K562 (cell line): ENCODE data around the gene ATF4. TPM values are rescaled to one million over a fixed set of nuclear protein-coding genes. Genes with fewer than 3 reads are reported as not detected.

Experiments
- ATAC-seq: fragments of 200-7000 bp; cut with Tn5 transposase; 3 replicates; pipeline ENCODE4 v1.9.1; 2020; ENCODE audit warnings: moderate library complexity
- BruUV-seq: library from RNA; stranded (reverse); fragments of 400-500 nt; replicated peaks from 2 replicates; lab custom pipeline; 2021; lab: Mats Ljungman, UMichigan
- CTCF ChIA-PET: fragments of 300-600 bp; formaldehyde crosslinking; extraction: SDS; loops from one replicate; lab custom pipeline; 2021; ENCODE audit warnings: low intra/inter-chr PET ratio; lab: Yijun Ruan, JAX
- POLR2A ChIA-PET: fragments of 300-600, 350-650 bp; sonication (Branson Sonifier 250); formaldehyde crosslinking; extraction: SDS; loops from one replicate; lab custom pipeline; 2021; ENCODE audit warnings: antibody characterized with exemption, inconsistent platforms; lab: Yijun Ruan, JAX
- DNase-seq, 4 experiments: peaks; one replicate each; pipeline versions ENCODE4 v3.0.0 to v3.0.0-alpha.2; 2011 to 2018; ENCODE audit warnings: low spot score in 3 of 4, mixed read lengths in 3 of 4; ENCODE audit errors: extremely low read depth in 1 of 4
- FAIRE-seq: peaks from 2 replicates; lab custom pipeline; 2011; peaks lifted over from hg19 to GRCh38; lab: Jason Lieb, UNC
- H2AFZ ChIP-seq: 2 replicates; pipeline ENCODE4 v1.6.0; 2011; ENCODE audit warnings: low read depth, low read length, control low read depth, inconsistent platforms
- H3K27ac ChIP-seq: fragments of 200-600 bp; 3 replicates; pipeline ENCODE4 v1.8.0; 2011; ENCODE audit warnings: low read depth, mild to moderate bottlenecking, control low read depth, inconsistent platforms, low read length, moderate library complexity, mixed read lengths; ENCODE audit errors: extremely low read depth
- H3K27me3 ChIP-seq, 2 experiments: fragments of 300-600 bp in 1 of 2; 2 replicates in 1 of 2; 3 replicates in 1 of 2; pipeline versions ENCODE4 v1.6.0 to v1.8.0; 2011; ENCODE audit warnings: inconsistent platforms in 2 of 2, low read length in 2 of 2, mild to moderate bottlenecking in 1 of 2, mixed read lengths in 1 of 2, moderate library complexity in 1 of 2; ENCODE audit not compliant: control insufficient read depth in 2 of 2, insufficient read depth in 2 of 2
- H3K36me3 ChIP-seq: fragments of 300-600 bp; 3 replicates; pipeline ENCODE4 v1.8.0; 2011; ENCODE audit warnings: mild to moderate bottlenecking, low read length, inconsistent platforms; ENCODE audit not compliant: control insufficient read depth, insufficient read depth
- H3K4me1 ChIP-seq, 2 experiments: fragments of 200-600 bp in 1 of 2; replicated peaks in 1 of 2; 2 replicates in 1 of 2; 3 replicates in 1 of 2; pipeline versions ENCODE4 v1.5.1 to v1.8.0; 2011; ENCODE audit warnings: inconsistent platforms in 2 of 2, low read length in 2 of 2, mild to moderate bottlenecking in 1 of 2, mixed read lengths in 1 of 2, moderate library complexity in 1 of 2; ENCODE audit not compliant: control insufficient read depth in 2 of 2, insufficient read depth in 2 of 2
- H3K4me2 ChIP-seq: 2 replicates; pipeline ENCODE4 v1.6.1; 2011; ENCODE audit warnings: low read length, control low read depth, inconsistent platforms, mixed read lengths; ENCODE audit not compliant: insufficient read depth
- H3K4me3 ChIP-seq: fragments of 200-600 bp; sonication (generic), shearing (Covaris generic); 2 replicates; pipeline ENCODE4 v1.5.1; 2016; ENCODE audit warnings: control low read depth, inconsistent platforms
- H3K79me2 ChIP-seq: fragments of 200-600 bp; 3 replicates; pipeline ENCODE4 v1.8.0; 2011; ENCODE audit warnings: low read length, inconsistent platforms; ENCODE audit not compliant: control insufficient read depth, insufficient read depth
- H3K9ac ChIP-seq, 2 experiments: 2 replicates each; pipeline versions ENCODE4 v1.6.0 to v1.6.1; 2011; ENCODE audit warnings: low read depth in 2 of 2, low read length in 2 of 2, control low read depth in 1 of 2, inconsistent platforms in 1 of 2, mild to moderate bottlenecking in 1 of 2, mixed read lengths in 1 of 2; ENCODE audit not compliant: insufficient read depth in 1 of 2
- H3K9me1 ChIP-seq: one replicate; pipeline ENCODE4 v1.6.0; 2011; ENCODE audit warnings: inconsistent platforms, mild to moderate bottlenecking, low read length, moderate library complexity; ENCODE audit not compliant: control insufficient read depth, insufficient read depth
- H3K9me3 ChIP-seq: replicated peaks from 2 replicates; pipeline ENCODE4 v1.5.1; 2011; ENCODE audit warnings: low read depth, low read length, inconsistent platforms; ENCODE audit not compliant: control insufficient read depth, insufficient read depth
- H4K20me1 ChIP-seq: replicated peaks from 2 replicates; pipeline ENCODE4 v1.6.1; 2011; ENCODE audit warnings: low read length, inconsistent platforms, mixed read lengths; ENCODE audit not compliant: control insufficient read depth, insufficient read depth
- ARNT ChIP-seq, 2 experiments: fragments of 450-650 bp; IDR thresholded peaks; 2 replicates each; pipeline ENCODE4 v1.6.1; 2016; ENCODE audit warnings: mild to moderate bottlenecking in 1 of 2
- CBX5 ChIP-seq: IDR thresholded peaks from 2 replicates; pipeline ENCODE4 v1.6.1; 2014; ENCODE audit warnings: low read depth, borderline replicate concordance
- CEBPB ChIP-seq: fragments of 450-650 bp; IDR thresholded peaks from 2 replicates; pipeline ENCODE4 v1.6.1; 2016; ENCODE audit warnings: missing genetic modification characterization, missing compliant biosample characterization
- ETV5 ChIP-seq: sonication (generic); formaldehyde crosslinking; IDR thresholded peaks from 2 replicates; pipeline ENCODE4 v1.4.0; 2020; ENCODE audit warnings: low read depth, mild to moderate bottlenecking, missing genetic modification reagents
- THRAP3 ChIP-seq: fragments of 450-650 bp; IDR thresholded peaks from 2 replicates; pipeline ENCODE4 v1.6.1; 2016; ENCODE audit warnings: mild to moderate bottlenecking, inconsistent platforms, borderline replicate concordance
- ZC3H11A ChIP-seq: IDR thresholded peaks from 2 replicates; pipeline ENCODE4 v1.6.1; 2012; ENCODE audit warnings: low read depth, low read length, improper control_type of control experiment
- ZNF232 ChIP-seq: sonication (generic); formaldehyde crosslinking; IDR thresholded peaks from 2 replicates; pipeline ENCODE4 v1.8.0; 2022; ENCODE audit warnings: mild to moderate bottlenecking, missing genetic modification reagents
- WGBS: fragments of 100-300 bp; shearing (Covaris generic); methylation state at CpG from one replicate; pipeline ENCODE4 v1.1.6; 2016; ENCODE audit warnings: low coverage, mixed read lengths; ENCODE audit not compliant: insufficient coverage; ENCODE audit errors: missing lambda C conversion rate; 5-methylcytosine and 5-hydroxymethylcytosine counted together
- in situ Hi-C: fragments of 300-500 bp; cut with MboI; formaldehyde crosslinking; loops from 4 replicates; pipeline ENCODE4 v1.15.0; 2018; ENCODE audit warnings: inconsistent platforms, mixed read lengths
- intact Hi-C: fragments of 100-400 bp; cut with micrococcal nuclease; formaldehyde crosslinking; loops from 2 replicates; pipeline ENCODE4 v1.14.2; 2022
- polyA plus RNA-seq, 8 experiments: library from polyadenylated mRNA; depleted of rRNA in 4 of 8; stranded (reverse) in 5 of 8; unstranded in 3 of 8; fragments of >200 nt; fragmentation: Nextera tagmentation in 2 of 8; fragmentation: Illumina TruSeq in 1 of 8; extraction: Ambion mirVana in 2 of 8; extraction: Trizol in 1 of 8; gene quantifications; 2 replicates each; pipeline versions ENCODE4 v1.2.1 to v1.2.3, GENCODE V29; 2011 to 2014; ENCODE audit warnings: inconsistent platforms in 1 of 8, missing spikeins in 1 of 8
- total RNA-seq, 7 experiments: library from RNA; depleted of rRNA in 6 of 7; stranded (reverse); fragments of >200 nt in 6 of 7; fragmentation: Illumina TruSeq in 2 of 7; extraction: Trizol in 2 of 7; gene quantifications; 2 replicates each; pipeline versions ENCODE4 v1.2.1 to v1.2.3, GENCODE V29; 2011 to 2021; ENCODE audit warnings: low replicate concordance in 1 of 7

Gene ATF4
- total and polyA plus RNA-seq, 9 of the 15 experiments (the other 6 are each of a cell fraction or from before 2014, with no cell fraction given): 93.1 to 723 (median 355) TPM

GRCh38 chr22:39481054-39481453, 39.3 kb upstream of the ATF4 start (continued):
- TF ChIP-seq ZNF232: no peak

GRCh38 chr22:39481595-39481994, 38.8 kb upstream of the ATF4 start:
- CTCF ChIA-PET: no interaction called here
- in situ Hi-C loops: no loop called here

GRCh38 chr22:39482768-39483167, 37.6 kb upstream of the ATF4 start:
- DNase-seq: no peak
- ATAC-seq: no peak
- no peaks in the 10 kb centered on the region for H4K20me1 ChIP-seq
- no peak overlapping the region for H3K4me3 ChIP-seq
- no peak overlapping the region for H2AFZ ChIP-seq
- H3K79me2 ChIP-seq: peaks cover 7% of the 10 kb centered on the region; the same call in 1 of the 3 replicates
- H3K27ac ChIP-seq: no peak overlapping the region
- H3K9me1 ChIP-seq: no peaks in the 10 kb centered on the region
- WGBS: 66% methylated on average over 3 of the region's 3 CpGs
- H3K4me2 ChIP-seq: no peak overlapping the region
- no peaks in the 10 kb centered on the region for H3K27me3 ChIP-seq
- no peaks in the 10 kb centered on the region for H3K9me3 ChIP-seq
- peaks cover 7 to 48% of the 10 kb centered on the region in 2 experiments; a peak in 4 of 5 replicates for H3K4me1 ChIP-seq
- H3K9ac ChIP-seq: peak overlapping the region in 1 of 2 experiments; percentile 73; a peak in 1 of 4 replicates
- no TSS peak for BruUV-seq
- in situ Hi-C loops: no loop called here
- peaks cover 3% of the 10 kb centered on the region; the same call in 2 of the 3 replicates for H3K36me3 ChIP-seq
- intact Hi-C loops: no loop called here
- TF ChIP-seq ARNT (IDR thresholded peaks at IDR 0.05): no peak
- no peak for TF ChIP-seq ZC3H11A
- no peak for TF ChIP-seq ETV5 (CRISPR knock-in tag)
- ChIA-PET POLR2A (interaction anchor here (0.6 to 3.3 kb wide), 5 partner anchors 18 to 535 kb away, joined by 3 to 17 read pairs (median 3); no protein-coding TSS in a partner anchor), CTCF (no interaction called here)
- FAIRE-seq: no peak

More at GRCh38 chr22:39481595-39481994, 38.8 kb upstream of the ATF4 start:
- Histone ChIP-seq H3K36me3 (peaks cover 9% of the 10 kb centered on the region; the same call in 2 of the 3 replicates), H3K9me3 (no peaks in the 10 kb centered on the region), H3K79me2 (peaks cover 2% of the 10 kb centered on the region; the same call in 1 of the 3 replicates), H3K9me1 (no peaks in the 10 kb centered on the region), H3K27ac (no peak overlapping the region), H3K4me1 (peaks cover 2 to 36% of the 10 kb centered on the region in 2 experiments; a peak in 4 of 5 replicates), H3K9ac (no peak overlapping the region), H2AFZ (no peak overlapping the region), H3K4me2 (no peak overlapping the region), H3K27me3 (no peaks in the 10 kb centered on the region), H3K4me3 (no peak overlapping the region), H4K20me1 (no peaks in the 10 kb centered on the region)
- TF ChIP-seq CBX5 (no peak), CEBPB (tag) (peak; percentile 45), THRAP3 (no peak)
- FAIRE-seq: no peak
- POLR2A ChIA-PET: interaction anchor here (1.0 to 3.3 kb wide), 3 partner anchors 42 to 168 kb away, joined by 4 to 17 read pairs (median 5); no protein-coding TSS in a partner anchor
- DNase-seq: no peak
- no TSS peak for BruUV-seq
- intact Hi-C loops: no loop called here
- WGBS: 61% methylated on average over 5 of the region's 5 CpGs
- ATAC-seq: no peak
